Effector CD4-positive, alpha-beta T cell (primary cell): ENCODE results near the gene UIMC1.

Experiments
- DNase-seq: peaks from one replicate; pipeline ENCODE4 v3.0.0-alpha.2; 2020

The UIMC1 gene

DNA sequence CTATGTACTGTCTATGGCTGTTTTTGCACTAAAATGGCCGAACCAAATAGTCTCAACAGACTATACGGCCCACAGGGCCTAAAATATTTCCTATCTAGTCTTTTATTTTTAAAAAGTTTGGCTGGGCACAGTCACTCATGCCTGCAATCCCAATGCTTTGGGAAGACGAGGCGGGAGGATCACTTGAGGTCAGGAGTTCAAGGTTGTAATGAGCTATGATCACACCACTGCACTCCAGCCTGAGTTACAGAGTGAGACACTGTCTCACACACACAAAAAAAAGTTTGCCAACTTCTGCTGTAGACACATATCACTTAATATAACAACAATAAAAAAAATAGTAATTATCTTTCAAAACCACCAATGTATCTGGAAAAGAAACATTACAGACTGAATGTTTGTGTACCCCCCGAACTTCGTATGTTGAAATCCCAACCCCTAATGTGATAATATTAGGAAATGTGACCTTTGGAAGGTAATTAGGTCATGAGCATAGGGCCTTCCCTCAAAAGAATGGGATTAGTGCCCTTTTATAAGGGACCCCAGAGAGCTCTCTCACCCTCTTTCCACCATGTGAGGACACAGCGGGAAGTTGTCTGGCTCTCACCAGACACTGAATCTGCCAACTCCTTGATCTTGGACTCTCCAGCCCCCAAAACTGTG lies 53.9 kb downstream of the UIMC1 start:
- no peak for DNase-seq

DNA sequence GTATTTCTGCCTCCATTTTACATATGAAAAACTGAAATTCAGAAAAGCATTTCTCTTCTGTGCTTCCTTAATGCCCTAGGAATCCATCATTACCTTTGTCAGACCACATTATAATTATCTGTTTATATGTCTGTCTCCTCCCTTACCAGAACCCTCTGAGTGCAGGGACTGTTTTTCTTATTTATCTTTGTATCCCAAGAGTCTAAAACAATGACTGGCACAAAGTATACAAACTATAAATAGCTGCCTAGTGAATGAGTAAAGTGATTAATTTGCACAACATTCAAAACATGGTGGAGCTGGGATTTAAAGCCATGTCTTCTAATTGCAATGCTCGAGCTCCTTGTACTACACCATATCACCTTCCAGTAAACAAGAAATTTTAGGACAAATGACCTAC lies 58.1 kb downstream of the UIMC1 start:
- DNase-seq = no peak

DNA sequence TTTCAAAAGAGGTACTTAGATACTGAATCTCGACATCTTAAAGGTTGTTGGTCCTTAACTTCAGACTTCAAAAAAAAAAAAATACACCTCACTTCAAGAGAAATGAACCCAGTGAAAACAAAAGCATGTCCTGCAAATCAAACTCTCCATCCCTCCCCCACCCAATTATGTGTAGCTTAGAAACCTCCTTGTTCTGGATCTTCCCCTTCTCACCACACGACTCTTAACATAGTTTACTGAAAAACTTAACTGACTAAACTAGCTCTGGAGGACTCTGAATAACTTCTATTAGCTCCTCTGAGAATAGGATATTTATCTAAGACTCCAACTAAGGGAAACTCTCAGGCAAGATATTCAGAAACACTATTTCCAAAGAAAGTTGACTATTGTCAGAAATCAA lies 58.7 kb downstream of the UIMC1 start:
- no peak for DNase-seq

DNA sequence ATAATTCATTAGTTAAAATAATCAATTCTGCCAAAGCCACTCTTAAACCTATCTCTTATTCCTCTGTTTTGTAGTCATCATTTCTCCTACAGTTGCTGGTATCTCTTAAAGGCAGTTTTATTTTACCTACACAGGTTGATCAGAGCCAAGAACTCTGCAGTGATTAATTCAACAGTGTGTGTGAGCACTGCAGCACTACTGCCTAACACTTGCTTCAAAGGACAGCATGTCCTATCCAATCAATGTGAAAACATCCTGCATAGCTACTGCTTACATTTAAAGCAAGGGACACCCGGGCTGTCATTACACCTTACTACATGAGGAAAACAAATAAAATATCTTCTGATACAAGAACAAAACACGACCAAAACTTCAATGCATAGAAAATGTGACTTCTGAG lies 62.3 kb downstream of the UIMC1 start:
- no peak for DNase-seq

DNA sequence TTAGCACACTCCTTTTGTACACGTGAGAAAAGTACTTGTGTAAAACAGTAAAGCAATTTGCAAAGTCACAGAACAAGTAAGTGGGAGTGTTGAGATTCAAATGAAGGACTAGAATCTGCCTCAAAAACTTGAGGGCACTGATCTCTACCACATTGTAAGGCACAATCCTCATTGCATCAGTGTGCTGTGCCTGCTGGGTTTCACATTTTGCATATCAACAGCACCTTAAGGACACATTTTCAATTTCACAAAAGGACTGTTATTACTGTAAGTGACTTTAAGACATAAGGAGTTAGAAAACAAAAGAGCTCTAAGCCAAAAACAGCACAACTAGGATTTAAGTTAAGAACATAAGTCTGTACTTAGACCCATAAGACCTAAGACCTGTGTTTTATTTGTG lies 62.8 kb downstream of the UIMC1 start:
- no peak for DNase-seq

DNA sequence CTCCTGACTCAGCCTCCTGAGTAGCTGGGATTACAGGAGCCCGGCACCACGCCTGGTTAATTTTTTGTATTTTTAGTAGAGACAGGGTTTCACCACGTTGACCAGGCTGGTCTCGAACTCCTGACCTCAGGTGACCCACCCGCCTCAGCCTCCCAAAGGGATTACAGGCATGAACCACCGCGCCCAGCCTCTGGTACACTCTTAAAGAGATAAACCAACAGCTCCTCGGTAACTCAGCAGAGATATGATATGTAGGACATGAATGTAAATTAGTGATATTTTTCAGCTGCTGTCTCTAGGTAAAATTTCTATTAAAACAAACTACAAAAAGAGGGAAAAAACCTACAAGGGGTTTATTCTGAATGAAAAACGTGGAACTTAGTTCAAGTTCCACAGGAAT lies 64.6 kb downstream of the UIMC1 start:
- no peak for DNase-seq

DNA sequence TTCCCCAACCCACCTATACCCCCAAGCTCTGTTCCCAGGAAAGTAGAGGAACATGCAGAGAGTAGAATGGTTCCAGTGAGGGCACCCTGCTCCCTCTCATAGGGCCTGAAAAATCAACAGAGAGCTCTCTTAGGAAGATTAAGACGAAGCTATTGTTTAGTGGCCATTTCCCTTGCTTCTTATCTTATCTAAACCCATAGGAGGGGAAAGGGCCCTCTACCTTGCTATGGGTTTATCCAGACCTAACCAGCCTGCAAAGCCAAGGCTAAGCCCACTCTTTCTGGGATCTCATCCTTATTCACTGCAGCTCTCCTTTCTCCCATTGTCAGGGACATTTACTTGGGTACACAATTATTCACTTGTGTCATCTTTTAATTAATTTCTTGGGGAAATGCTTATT lies 68.1 kb downstream of the UIMC1 start:
- DNase-seq = no peak

DNA sequence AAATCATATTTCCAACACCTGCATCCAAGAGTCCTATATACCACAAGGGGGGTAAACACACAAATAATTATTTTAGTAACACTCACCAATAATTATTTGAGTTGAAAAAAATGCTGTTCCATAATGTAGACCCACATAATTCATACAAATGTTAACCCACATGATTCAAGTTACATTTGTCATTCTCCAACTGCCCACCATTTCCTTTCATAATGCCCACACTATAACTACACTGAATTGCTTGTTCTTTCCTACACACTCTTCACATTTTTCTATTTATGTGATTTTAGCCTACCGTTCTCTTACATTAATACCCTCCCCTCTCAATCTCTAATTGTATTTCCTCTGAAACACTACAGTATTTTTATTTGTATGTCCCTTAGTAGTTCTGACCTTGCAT lies 71.6 kb downstream of the UIMC1 start:
- no peak for DNase-seq

DNA sequence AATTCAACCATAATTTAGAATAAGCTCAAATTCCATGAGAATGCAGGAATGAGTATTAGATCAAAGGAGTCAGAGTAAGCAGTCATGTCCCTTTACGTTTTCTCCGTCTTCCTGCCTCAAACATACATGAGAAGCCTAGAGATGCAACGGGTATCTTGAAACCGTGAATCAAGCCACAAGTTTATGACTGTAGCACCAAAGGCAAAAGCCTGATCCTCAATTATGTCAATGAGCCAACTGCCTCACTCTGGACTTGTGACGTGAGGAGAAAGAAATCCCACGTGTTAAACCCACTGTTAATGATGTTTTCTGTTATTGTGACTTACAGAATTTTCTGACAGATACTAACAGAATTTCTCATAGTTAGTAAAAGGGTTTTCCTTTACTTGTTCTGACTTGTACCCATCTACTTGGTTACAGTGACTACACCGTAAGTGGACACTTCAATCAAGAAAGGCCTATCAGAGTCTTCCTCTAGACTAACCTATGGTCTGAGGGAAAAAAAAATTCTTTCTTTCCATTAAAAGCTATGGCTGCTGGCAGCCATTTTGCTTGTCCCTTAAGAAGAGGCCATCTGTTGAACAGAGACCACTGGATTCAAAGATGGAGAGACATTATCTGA lies 72.2 kb downstream of the UIMC1 start:
- DNase-seq = no peak

DNA sequence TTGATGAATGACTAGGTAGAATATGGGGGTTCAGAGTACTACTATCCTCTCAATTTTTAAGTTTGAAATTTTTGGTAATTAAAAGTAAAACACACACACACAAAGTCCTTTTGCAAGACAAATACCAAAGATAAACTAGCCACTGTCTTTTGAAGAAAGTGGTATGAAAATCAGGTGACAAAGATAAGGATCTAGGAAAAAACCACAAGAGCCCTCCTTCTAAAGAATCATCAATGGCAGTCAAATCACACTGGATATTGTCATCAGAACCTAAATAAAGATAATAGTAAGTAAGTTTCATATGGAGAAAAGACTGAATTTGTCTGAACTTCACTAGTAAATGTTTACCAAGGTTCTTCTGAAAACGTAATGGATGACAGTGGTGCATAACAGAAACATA lies 76.9 kb downstream of the UIMC1 start:
- DNase-seq = no peak

DNA sequence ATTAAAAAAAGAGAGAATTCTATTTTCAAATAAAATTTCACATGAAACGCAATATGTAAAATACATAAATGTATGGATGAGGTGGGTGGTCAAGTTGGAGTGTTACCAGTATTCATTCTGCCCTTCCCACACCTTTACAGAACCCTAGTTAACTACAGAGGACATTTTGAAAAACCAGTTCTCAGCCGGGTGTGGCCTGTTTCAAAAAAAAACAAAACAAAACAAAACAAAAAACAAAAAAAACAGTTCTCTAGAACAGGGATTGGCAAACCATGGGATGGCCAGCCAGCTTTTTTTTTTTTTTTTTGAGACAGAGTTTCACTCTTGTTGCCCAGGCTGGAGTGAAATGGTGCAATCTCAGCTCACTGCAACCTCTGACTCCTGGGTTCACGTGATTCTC lies 79.0 kb downstream of the UIMC1 start:
- DNase-seq = no peak

DNA sequence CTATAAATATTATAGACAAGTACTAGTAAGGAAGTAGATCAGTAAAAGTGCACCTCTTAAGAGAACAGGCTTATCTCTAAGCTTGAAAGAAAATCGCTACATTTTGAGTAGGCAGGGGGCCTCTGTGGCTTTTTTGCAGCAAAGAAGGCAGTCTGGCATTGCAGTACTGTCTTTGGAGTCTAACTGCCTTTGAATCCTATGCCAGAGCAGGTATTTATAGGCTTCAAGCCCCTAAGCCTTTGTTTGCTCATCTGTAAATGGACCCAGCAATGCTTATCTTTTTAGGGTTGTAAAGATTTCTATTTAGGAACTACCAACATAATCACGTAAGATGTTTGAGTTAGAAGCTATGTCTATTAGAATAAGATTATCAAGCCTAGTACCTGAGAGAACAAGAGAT lies 83.8 kb downstream of the UIMC1 start:
- no peak for DNase-seq

DNA sequence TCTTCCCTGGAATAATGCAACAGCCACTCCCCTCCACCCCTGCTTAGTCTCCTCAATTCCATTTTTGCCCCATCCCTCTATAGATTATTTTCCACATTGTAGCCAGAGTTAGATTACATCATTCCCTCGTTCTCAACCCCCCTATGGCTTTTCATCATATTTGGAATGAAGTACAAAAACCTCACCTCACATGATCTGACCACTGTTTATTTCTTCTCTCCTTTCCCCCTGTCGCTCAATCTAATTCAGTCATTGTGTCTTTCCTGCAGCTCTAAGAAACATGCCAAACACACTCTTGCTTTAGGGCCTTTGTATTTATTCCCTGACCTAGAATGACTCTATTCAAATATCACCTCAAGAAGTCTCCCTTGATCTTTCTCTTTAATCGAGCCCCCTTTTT lies 84.9 kb downstream of the UIMC1 start:
- no peak for DNase-seq

DNA sequence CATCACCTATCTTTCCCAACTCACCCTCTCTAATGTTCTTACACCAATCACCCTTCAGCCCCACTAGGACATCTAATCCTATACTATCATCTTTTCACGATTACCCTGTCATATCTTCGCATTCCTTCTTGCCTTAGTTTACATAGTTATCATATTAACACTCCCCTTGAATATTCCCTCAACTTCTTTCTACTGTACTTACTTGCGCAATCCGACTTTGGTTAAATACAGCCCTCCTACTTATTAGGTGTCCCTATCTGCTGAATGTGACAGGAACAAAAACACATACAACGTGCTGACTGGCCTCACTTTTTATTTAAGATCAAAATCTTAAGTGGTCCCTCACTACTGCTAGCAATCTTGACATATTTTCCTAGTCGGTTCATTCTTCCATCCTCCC lies 88.0 kb downstream of the UIMC1 start:
- DNase-seq = no peak

DNA sequence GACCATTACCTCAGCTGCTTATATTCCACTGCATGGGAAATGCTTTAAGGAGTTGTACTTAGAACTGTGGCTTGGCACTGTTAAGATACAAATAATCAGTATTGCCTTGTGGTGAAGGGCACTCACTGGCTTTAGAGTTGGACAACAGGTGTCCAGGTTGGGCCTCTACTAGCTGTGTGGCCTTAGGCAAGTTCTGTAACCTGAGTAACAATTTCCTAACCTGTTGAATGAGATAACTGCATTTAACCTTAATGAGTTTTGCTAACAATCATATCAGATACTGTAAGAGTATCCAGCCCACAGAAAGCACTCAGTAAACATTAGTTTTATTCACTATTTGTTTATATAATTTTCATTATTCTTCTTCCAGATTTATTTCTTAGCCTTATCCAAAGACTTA lies 90.2 kb downstream of the UIMC1 start:
- DNase-seq = no peak

DNA sequence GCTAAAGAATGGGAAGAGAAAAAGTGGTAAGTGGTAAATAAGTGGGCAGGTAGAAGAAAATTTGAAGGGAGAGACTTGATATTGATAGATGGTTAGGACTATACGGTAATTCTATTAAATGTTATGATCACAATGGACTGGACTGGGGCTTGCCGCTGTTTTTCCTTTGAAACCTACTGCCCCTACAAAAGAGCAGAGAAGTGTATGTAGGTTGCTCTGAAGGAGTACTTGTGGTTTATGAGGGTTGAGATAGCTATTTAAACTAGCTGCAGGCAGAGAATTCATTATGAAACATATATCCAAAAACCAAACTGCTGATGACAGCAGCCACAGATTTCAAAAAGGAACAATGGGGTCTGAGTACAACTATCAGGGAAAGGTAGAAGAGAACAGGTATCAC lies 90.7 kb downstream of the UIMC1 start:
- DNase-seq = no peak

DNA sequence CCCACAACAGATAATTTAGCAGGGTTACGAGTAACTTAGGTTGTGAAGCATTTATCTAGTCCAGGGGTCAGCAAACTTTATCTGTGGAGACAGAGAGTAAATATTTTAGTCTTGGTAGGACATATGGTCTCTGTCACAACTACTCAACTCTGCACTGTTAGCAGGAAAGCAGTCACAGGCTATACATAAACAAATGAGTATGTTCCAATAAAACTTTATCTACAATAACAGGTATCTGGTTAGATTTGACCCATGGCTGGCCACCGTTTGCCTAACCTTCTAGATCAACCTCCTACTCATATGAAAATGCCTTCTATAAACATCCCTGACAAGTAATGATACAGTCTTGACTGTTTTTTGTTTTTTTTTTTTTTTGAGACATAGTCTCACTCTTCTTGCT lies 94.5 kb downstream of the UIMC1 start:
- DNase-seq = no peak

DNA sequence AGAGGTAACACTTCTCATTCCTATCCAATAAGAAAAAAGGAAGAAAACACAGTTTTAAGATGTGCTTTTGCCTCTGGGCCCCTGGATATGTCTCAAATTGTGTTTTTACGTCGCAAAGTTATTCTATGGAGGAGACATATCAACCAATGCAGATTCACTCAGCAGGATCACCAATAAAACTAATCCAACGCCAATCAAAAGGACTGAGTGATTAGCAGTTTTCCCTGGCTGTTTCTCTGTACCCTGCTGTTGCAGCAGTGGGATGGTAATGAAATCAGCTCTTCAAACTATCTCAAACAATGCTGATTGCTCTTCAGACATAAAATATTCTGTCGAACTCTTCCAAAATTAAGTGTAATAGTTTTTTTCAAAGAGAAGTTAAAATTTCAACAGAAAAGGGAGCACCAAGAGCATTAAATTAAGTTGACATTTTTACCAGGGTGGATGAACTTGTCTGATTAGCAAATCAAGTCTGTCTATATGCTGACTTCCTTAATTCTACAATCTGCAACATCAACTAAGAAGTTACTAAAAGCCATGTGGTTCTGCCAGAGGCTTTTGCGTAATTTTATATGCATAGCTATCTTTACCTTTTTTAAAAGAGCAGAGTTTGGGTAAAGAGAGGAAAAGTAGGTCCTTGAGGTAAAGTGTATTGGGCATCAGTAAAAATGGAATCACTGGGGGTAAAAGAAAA lies 97.8 kb downstream of the UIMC1 start:
- DNase-seq = no peak

DNA sequence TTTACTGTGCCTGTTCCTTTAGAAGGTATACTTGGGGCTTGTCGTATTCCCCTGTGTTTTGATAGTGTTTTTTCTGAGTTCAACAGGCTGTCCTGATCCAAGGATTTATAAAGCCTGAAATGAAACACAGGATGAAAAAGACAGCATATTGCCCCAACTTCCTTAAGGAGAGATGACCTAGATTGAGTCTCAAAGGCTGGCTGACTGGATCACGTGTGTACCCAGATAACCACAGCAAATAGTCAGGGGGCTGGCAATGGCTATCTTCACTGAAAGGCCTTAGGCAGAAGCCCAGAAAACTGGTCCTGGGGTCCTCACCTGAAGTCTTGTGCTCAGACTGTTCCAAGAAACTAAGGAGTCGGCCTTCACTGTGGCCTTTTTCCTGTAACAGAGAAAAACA lies 99.8 kb downstream of the UIMC1 start:
- DNase-seq = no peak

DNA sequence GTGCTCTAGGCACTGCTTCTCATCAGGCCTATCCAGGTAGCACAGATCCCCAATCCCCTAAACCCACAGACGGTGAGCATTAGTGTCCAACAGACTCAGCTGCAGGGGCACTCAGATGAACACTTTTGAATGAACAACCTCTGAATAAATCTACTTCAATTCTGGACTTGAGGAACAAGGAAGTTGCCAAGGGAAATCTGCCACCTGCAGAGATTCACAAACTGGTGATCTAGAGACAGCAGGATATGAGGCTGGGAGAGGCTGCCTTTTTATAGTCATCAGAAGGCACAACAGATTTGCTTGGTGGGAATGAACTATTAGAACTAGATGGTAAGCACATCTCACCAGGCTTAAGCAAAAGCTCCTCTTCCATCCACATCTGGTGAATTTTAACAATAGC lies 100.5 kb downstream of the UIMC1 start:
- no peak for DNase-seq

DNA sequence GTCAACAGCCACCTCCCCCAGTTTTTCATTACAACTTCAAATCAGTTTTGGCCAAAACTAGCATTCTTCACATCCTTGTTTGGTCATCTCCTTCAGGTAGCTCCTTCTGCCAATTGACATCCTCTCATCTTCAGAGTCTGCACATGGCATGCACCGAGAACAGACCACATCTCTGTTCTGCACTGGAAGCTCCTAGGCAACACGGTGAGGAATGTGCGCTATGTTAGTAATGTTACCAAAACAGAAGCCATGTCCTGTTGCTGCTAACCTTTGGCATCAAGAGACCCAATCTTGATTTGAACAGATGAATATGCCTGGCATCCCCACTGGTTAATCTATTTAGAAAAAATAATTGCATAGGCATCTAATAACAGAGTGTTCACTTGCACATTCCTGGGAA lies 102.3 kb downstream of the UIMC1 start:
- no peak for DNase-seq

DNA sequence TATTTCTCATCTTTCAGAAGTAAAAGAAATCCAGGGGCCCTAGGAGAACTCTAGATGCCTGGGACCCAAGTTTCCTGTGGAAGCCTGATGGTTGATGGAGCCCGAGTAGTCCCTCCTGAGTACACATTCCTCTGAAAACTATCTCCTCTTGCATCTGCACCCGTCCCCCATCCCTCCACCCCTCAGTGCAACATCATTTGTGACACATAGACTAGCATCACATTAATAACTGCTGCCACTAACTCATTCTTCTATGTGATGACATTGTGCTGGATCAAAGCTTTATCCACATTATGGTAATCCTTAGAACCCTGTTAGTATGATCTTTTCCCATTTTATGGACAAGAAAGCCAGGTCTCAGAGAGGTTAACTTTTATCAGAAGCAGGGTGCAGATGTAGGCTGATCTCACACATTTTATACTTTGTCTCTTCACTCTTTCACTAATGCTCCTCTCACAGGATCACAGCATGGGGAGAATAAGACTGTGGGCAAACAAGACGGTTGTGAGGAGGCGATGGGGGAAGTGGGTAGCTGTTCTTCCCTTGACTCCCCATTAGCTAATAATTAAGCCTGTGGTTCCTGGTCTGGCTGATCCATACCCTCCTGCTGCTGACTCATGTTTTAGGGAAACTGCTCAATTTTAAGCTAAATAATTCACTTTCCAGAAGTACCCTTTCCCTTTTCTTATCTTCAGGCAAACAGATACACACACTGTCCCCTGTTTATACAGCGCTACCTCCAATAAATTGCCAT lies 103.5 kb downstream of the UIMC1 start:
- no peak for DNase-seq

DNA sequence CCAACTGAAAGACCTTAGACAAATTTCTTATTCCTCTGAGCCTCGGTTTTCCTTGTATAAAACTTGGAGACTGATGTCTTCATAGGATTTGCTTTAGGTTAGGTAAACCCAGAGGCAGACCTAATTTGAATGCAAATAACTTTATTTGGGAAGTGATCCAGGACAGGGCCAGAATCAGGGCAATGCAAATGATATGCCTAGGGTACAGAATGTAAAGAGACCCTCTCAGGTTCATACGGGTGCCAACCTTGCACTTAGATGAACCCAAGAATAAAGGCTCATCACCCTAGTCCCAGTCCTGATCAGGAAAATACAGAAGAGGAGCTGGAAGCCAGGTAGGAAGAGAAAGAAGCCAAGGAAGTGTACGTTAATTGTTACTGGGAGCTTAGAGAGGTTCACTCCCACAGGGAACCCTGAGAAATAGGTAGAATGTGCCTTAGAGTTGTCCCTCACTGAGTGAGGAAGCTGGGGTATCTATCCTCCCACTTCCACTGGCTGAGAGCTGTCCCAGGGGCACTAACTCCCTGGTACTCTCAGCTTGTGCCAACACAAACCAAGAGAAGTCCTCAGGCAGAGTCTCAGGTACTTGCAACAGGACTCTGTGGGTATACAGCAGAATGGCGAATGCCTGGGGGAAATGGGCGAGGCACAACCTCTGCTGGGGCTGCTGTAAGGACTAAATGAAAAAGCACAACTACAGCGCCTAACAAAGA lies 104.3 kb downstream of the UIMC1 start:
- DNase-seq = no peak
